Measurements from ENCODE around the gene GID8. TPM values are rescaled to one million over a fixed set of nuclear protein-coding genes. Genes with fewer than 3 reads are reported as not detected.
A peak's percentile ranks its signal among the peaks of the same experiment; 100 is the strongest.

Gene GID8
- total and polyA plus RNA-seq, 2 of the 13 experiments (the other 11 are each of a cell fraction or from before 2014, with no cell fraction given), result 39.6 to 59.8 TPM

- no peak for TF ChIP-seq SRSF1 (optimal IDR thresholded peaks at IDR 0.05; ENCODE audit: low read depth, low read length)
- TF ChIP-seq, protein P1, sequence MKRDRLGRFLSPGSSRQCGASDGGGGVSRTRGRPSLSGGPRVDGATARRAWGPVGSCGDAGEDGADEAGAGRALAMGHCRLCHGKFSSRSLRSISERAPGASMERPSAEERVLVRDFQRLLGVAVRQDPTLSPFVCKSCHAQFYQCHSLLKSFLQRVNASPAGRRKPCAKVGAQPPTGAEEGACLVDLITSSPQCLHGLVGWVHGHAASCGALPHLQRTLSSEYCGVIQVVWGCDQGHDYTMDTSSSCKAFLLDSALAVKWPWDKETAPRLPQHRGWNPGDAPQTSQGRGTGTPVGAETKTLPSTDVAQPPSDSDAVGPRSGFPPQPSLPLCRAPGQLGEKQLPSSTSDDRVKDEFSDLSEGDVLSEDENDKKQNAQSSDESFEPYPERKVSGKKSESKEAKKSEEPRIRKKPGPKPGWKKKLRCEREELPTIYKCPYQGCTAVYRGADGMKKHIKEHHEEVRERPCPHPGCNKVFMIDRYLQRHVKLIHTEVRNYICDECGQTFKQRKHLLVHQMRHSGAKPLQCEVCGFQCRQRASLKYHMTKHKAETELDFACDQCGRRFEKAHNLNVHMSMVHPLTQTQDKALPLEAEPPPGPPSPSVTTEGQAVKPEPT (CRISPR knock-in tag; IDR thresholded peaks at IDR 0.05; ENCODE audit: low read depth), result no peak; the same call in 1 of the 2 replicates
- peak; percentile 65; the same call in 1 of the 2 replicates for TF ChIP-seq ARNT2 (CRISPR knock-in tag; IDR thresholded peaks at IDR 0.05; ENCODE audit: low read depth)
- 0 out of 2 replicates have a peak, but pooled peaks have one; percentile 14 for TF ChIP-seq ZSCAN25 (CRISPR knock-in tag; IDR thresholded peaks at IDR 0.05)
- TF ChIP-seq ZFX (CRISPR knock-in tag; IDR thresholded peaks at IDR 0.05; ENCODE audit: low read depth), result peak; percentile 89
- 0 out of 2 replicates have a peak, but pooled peaks have one; percentile 36 for TF ChIP-seq HINFP (CRISPR knock-in tag; IDR thresholded peaks at IDR 0.05; ENCODE audit: low read depth)
- no peak for TF ChIP-seq MTA3 (CRISPR knock-in tag; IDR thresholded peaks at IDR 0.05)
- TF ChIP-seq HMG20B (CRISPR knock-in tag; conservative IDR thresholded peaks at IDR 0.05), result no peak
- peak; percentile 59 for TF ChIP-seq ZNF350 (CRISPR knock-in tag; IDR thresholded peaks at IDR 0.05; ENCODE audit: borderline replicate concordance, low read depth)
- TF ChIP-seq MED1 (CRISPR knock-in tag; IDR thresholded peaks at IDR 0.05), result no peak
- no peak for TF ChIP-seq NAIF1 (CRISPR knock-in tag; IDR thresholded peaks at IDR 0.05; ENCODE audit: borderline replicate concordance)
- TF ChIP-seq EP300 (IDR thresholded peaks at IDR 0.05; ENCODE audit: low read depth in 2 of 2, low read length in 2 of 2), result no peak
- no peak for TF ChIP-seq EP300 (CRISPR knock-in tag; IDR thresholded peaks at IDR 0.05; ENCODE audit: borderline replicate concordance)
- TF ChIP-seq SPEN (CRISPR knock-in tag; IDR thresholded peaks at IDR 0.05; ENCODE audit: low read depth), result peak; percentile 67
- TF ChIP-seq ZNF484 (CRISPR knock-in tag; IDR thresholded peaks at IDR 0.05; ENCODE audit: borderline replicate concordance, low read depth), result no peak
- TF ChIP-seq MTF2 (CRISPR knock-in tag; IDR thresholded peaks at IDR 0.05; ENCODE audit: borderline replicate concordance), result no peak
- no peak for TF ChIP-seq HDAC2 (CRISPR knock-in tag; IDR thresholded peaks at IDR 0.05)
- TF ChIP-seq SP5 (CRISPR knock-in tag; IDR thresholded peaks at IDR 0.05; ENCODE audit: borderline replicate concordance, low read depth), result no peak
- TF ChIP-seq ZNF740 (CRISPR knock-in tag; IDR thresholded peaks at IDR 0.05), result peak; percentile 80; the same call in 1 of the 2 replicates
- TF ChIP-seq CCDC6 (CRISPR knock-in tag; IDR thresholded peaks at IDR 0.05), result no peak
- no peak for TF ChIP-seq HOXA7 (CRISPR knock-in tag; IDR thresholded peaks at IDR 0.05)
- no peak for TF ChIP-seq ZNF615 (CRISPR knock-in tag; IDR thresholded peaks at IDR 0.05; ENCODE audit: borderline replicate concordance)
Observed at GRCh38 chr20:62970307-62971210, 32.6 kb downstream of the GID8 start (continued).
